Chondrocyte (in vitro differentiated cells): ENCODE data around the gene STPG1. TPM values are rescaled to one million over a fixed set of nuclear protein-coding genes. Genes with fewer than 3 reads are reported as not detected.

Source experiments
- DNase-seq: peaks from one replicate; pipeline ENCODE4 v3.0.0; 2021; ENCODE audit warnings: mixed read lengths, low spot score
- H3K27ac Mint-ChIP-seq: one replicate; pipeline ENCODE4 v1.8.0; 2021; ENCODE audit warnings: mild to moderate bottlenecking, moderate library complexity, mixed read lengths; ENCODE audit not compliant: unreplicated experiment
- H3K27me3 Mint-ChIP-seq: 2 replicates; pipeline ENCODE4 v1.8.0; 2021; ENCODE audit warnings: low read depth, mixed read lengths
- H3K36me3 Mint-ChIP-seq: 2 replicates; pipeline ENCODE4 v1.8.0; 2021; ENCODE audit warnings: low read depth, mixed read lengths
- H3K4me1 Mint-ChIP-seq: 2 replicates; pipeline ENCODE4 v1.8.0; 2021; ENCODE audit warnings: low read depth, mild to moderate bottlenecking, mixed read lengths
- H3K4me3 Mint-ChIP-seq: one replicate; pipeline ENCODE4 v1.8.0; 2021; ENCODE audit warnings: mild to moderate bottlenecking, moderate library complexity, mixed read lengths; ENCODE audit not compliant: unreplicated experiment
- H3K9me3 Mint-ChIP-seq: 2 replicates; pipeline ENCODE4 v1.8.0; 2021; ENCODE audit warnings: low read depth, mixed read lengths
- CTCF ChIP-seq: fragments of 200-600 bp; sonication (generic); IDR thresholded peaks from 2 replicates; pipeline ENCODE4 v1.5.0; 2021; ENCODE audit warnings: antibody characterized with exemption, mild to moderate bottlenecking, moderate library complexity
- total RNA-seq: library from RNA; stranded (reverse); gene quantifications from 3 replicates; pipeline ENCODE4 v1.2.1, GENCODE V29; 2021

Gene STPG1
- total RNA-seq, 1 donor from 2014 or later, result 6.8 TPM

- Mint-ChIP-seq H3K36me3 (no peaks in the 10 kb centered on the region), H3K27ac (no peak overlapping the region), H3K27me3 (peaks cover 4% of the 10 kb centered on the region), H3K9me3 (no peaks in the 10 kb centered on the region), H3K4me1 (peaks cover 14% of the 10 kb centered on the region), H3K4me3 (no peak overlapping the region)
- no peak for DNase-seq
- no peak for TF ChIP-seq CTCF
These were observed 76.1 kb downstream of the STPG1 start for GRCh38 chr1:24337455-24337854.

- H3K9me3 Mint-ChIP-seq, result no peaks in the 10 kb centered on the region
- H3K27ac Mint-ChIP-seq, result no peak overlapping the region
- no peaks in the 10 kb centered on the region for H3K36me3 Mint-ChIP-seq
- no peak overlapping the region for H3K4me3 Mint-ChIP-seq
- H3K4me1 Mint-ChIP-seq, result peaks cover 15% of the 10 kb centered on the region
- DNase-seq, result no peak
- no peak for TF ChIP-seq CTCF
- peaks cover 3% of the 10 kb centered on the region for H3K27me3 Mint-ChIP-seq
These were observed 77.5 kb downstream of the STPG1 start for GRCh38 chr1:24336075-24336474.

- no peak for DNase-seq
- H3K36me3 Mint-ChIP-seq, result no peaks in the 10 kb centered on the region
- H3K27ac Mint-ChIP-seq, result peak overlapping the region; percentile 28
- no peak for TF ChIP-seq CTCF
- H3K9me3 Mint-ChIP-seq, result no peaks in the 10 kb centered on the region
- H3K4me3 Mint-ChIP-seq, result no peak overlapping the region
- peaks cover 5% of the 10 kb centered on the region for H3K27me3 Mint-ChIP-seq
- peaks cover 40% of the 10 kb centered on the region for H3K4me1 Mint-ChIP-seq
These were observed 81.5 kb downstream of the STPG1 start for GRCh38 chr1:24331961-24332673.

GRCh38 chr1:24329797-24330543 lies 83.6 kb downstream of the STPG1 start:
- peaks cover 32% of the 10 kb centered on the region for H3K4me1 Mint-ChIP-seq
- H3K4me3 Mint-ChIP-seq, result no peak overlapping the region
- peak overlapping the region; percentile 84 for H3K27ac Mint-ChIP-seq
- H3K9me3 Mint-ChIP-seq, result no peaks in the 10 kb centered on the region
- H3K27me3 Mint-ChIP-seq, result peaks cover 7% of the 10 kb centered on the region
- no peaks in the 10 kb centered on the region for H3K36me3 Mint-ChIP-seq
- no peak for DNase-seq
- TF ChIP-seq CTCF, result no peak

- no peak for DNase-seq
- Mint-ChIP-seq H3K27ac (peak overlapping the region; percentile 79), H3K36me3 (no peaks in the 10 kb centered on the region), H3K9me3 (no peaks in the 10 kb centered on the region), H3K4me1 (peaks cover 31% of the 10 kb centered on the region), H3K27me3 (peaks cover 7% of the 10 kb centered on the region), H3K4me3 (no peak overlapping the region)
- no peak for TF ChIP-seq CTCF
These were observed 84.3 kb downstream of the STPG1 start for GRCh38 chr1:24329331-24329730.
